ENCODE data around the gene DEXI. TPM values are rescaled to one million over a fixed set of nuclear protein-coding genes. Genes with fewer than 3 reads are reported as not detected.

DEXI gene
- total and polyA plus RNA-seq, 2 of the 13 experiments (the other 11 are each of a cell fraction or from before 2014, with no cell fraction given) = 51.5 to 70.4 TPM

- TF ChIP-seq CEBPZ (IDR thresholded peaks at IDR 0.05; ENCODE audit: low read length) = no peak
- no peak for TF ChIP-seq HNF1A (IDR thresholded peaks at IDR 0.05; ENCODE audit: low read depth)
- no peak for TF ChIP-seq HNF1A (CRISPR knock-in tag; IDR thresholded peaks at IDR 0.05; ENCODE audit: borderline replicate concordance)
- TF ChIP-seq GABPB1 (CRISPR knock-in tag; IDR thresholded peaks at IDR 0.05) = peak; percentile 52
- TF ChIP-seq POLR2AphosphoS5 (IDR thresholded peaks at IDR 0.05; ENCODE audit: low read depth, low read length) = no peak
- TF ChIP-seq ZNF879 (CRISPR knock-in tag; IDR thresholded peaks at IDR 0.05) = no peak
- no peak; the same call in 1 of the 2 replicates for TF ChIP-seq ZFP41 (CRISPR knock-in tag; IDR thresholded peaks at IDR 0.05; ENCODE audit: borderline replicate concordance)
- no peak for TF ChIP-seq ZNF816 (CRISPR knock-in tag; IDR thresholded peaks at IDR 0.05; ENCODE audit: borderline replicate concordance)
- peak; percentile 66 for TF ChIP-seq ZFY (CRISPR knock-in tag; IDR thresholded peaks at IDR 0.05)
- TF ChIP-seq PBX3 (CRISPR knock-in tag; IDR thresholded peaks at IDR 0.05; ENCODE audit: borderline replicate concordance) = no peak
- 0 out of 2 replicates have a peak, but pooled peaks have one; percentile 22 for TF ChIP-seq ZNF597 (CRISPR knock-in tag; IDR thresholded peaks at IDR 0.05)
- TF ChIP-seq ZNF644 (CRISPR knock-in tag; IDR thresholded peaks at IDR 0.05; ENCODE audit: low read depth) = no peak
- no peak for TF ChIP-seq BCLAF1 (IDR thresholded peaks at IDR 0.05)
- peak; percentile 31; the same call in 1 of the 2 replicates for TF ChIP-seq SP5 (CRISPR knock-in tag; IDR thresholded peaks at IDR 0.05; ENCODE audit: borderline replicate concordance, low read depth)
- no peak; the same call in 1 of the 2 replicates for TF ChIP-seq ZNF772 (CRISPR knock-in tag; IDR thresholded peaks at IDR 0.05)
Observed at GRCh38 chr16:10918294-10919002, 23.8 kb downstream of the DEXI start (continued).
